GM18951 (cell line): ENCODE results near the gene POLDIP2.

Experiments
- POLR2A ChIP-seq: IDR thresholded peaks from 4 replicates; pipeline ENCODE4 v1.6.1; 2011; ENCODE audit warnings: mild to moderate bottlenecking; ENCODE audit not compliant: insufficient read length, insufficient read depth; ENCODE audit errors: extremely low read depth
- in situ Hi-C: fragments of 300-500 bp; cut with MboI; formaldehyde crosslinking; loops from one replicate; pipeline ENCODE4 v1.12.0; 2022; ENCODE audit warnings: low sequenced_read_pairs, mixed read lengths, inconsistent platforms; ENCODE audit not compliant: unreplicated experiment

Gene POLDIP2

GRCh38 chr17:28334666-28335200, 22.6 kb downstream of the POLDIP2 start:
- TF ChIP-seq POLR2A: no peak
- in situ Hi-C loops: loop anchor here (10.0 kb wide), 1 partner anchor 290 kb away; the partner anchor contains the start of gene NLK

GRCh38 chr17:28334171-28334570, 23.2 kb downstream of the POLDIP2 start:
- TF ChIP-seq POLR2A: no peak
- in situ Hi-C loops: loop anchor here (10.0 kb wide), 1 partner anchor 289 kb away; the partner anchor contains the start of gene NLK

GRCh38 chr17:28333083-28333746, 24.1 kb downstream of the POLDIP2 start:
- no peak for TF ChIP-seq POLR2A
- in situ Hi-C loops: loop anchor here (10.0 kb wide), 1 partner anchor 288 kb away; the partner anchor contains the start of gene NLK

GRCh38 chr17:28331891-28332420, 25.4 kb downstream of the POLDIP2 start:
- no peak for TF ChIP-seq POLR2A
- in situ Hi-C loops: loop anchor here (10.0 kb wide), 1 partner anchor 287 kb away; the partner anchor contains the start of gene NLK

GRCh38 chr17:28330671-28331070, 26.7 kb downstream of the POLDIP2 start:
- in situ Hi-C loops: loop anchor here (10.0 kb wide), 1 partner anchor 286 kb away; the partner anchor contains the start of gene NLK
- no peak for TF ChIP-seq POLR2A

GRCh38 chr17:28328325-28328724, 29.0 kb downstream of the POLDIP2 start:
- in situ Hi-C loops: no loop called here
- no peak for TF ChIP-seq POLR2A

- in situ Hi-C loops: no loop called here
- no peak for TF ChIP-seq POLR2A
These were observed 29.6 kb downstream of the POLDIP2 start for GRCh38 chr17:28327709-28328108.

- in situ Hi-C loops: no loop called here
- TF ChIP-seq POLR2A: no peak
These were observed 30.2 kb downstream of the POLDIP2 start for GRCh38 chr17:28327031-28327607.

- in situ Hi-C loops: no loop called here
- no peak for TF ChIP-seq POLR2A
These were observed 31.2 kb downstream of the POLDIP2 start for GRCh38 chr17:28326114-28326513.

- TF ChIP-seq POLR2A: no peak
- in situ Hi-C loops: no loop called here
These were observed 32.1 kb downstream of the POLDIP2 start for GRCh38 chr17:28325211-28325610.

- TF ChIP-seq POLR2A: no peak
- in situ Hi-C loops: no loop called here
These were observed 32.5 kb downstream of the POLDIP2 start for GRCh38 chr17:28324781-28325180.

- no peak for TF ChIP-seq POLR2A
- in situ Hi-C loops: no loop called here
These were observed 33.0 kb downstream of the POLDIP2 start for GRCh38 chr17:28324267-28324745.
